HEK293 (cell line): ENCODE data around the gene NINJ2.
A peak's percentile ranks its signal among the peaks of the same experiment; 100 is the strongest.

Source experiments
- FEZF1 ChIP-seq: fragments of 450-650 bp; formaldehyde crosslinking; IDR thresholded peaks from 2 replicates; pipeline ENCODE4 v1.5.1; 2016; ENCODE audit warnings: missing biosample characterization, missing genetic modification characterization
- GLIS1 ChIP-seq: fragments of 450-650 bp; formaldehyde crosslinking; IDR thresholded peaks from 2 replicates; pipeline ENCODE4 v1.5.1; 2016; ENCODE audit warnings: missing biosample characterization, missing genetic modification characterization
- GLIS2 ChIP-seq: fragments of 450-650 bp; formaldehyde crosslinking; IDR thresholded peaks from 2 replicates; pipeline ENCODE4 v1.5.1; 2016; ENCODE audit warnings: missing biosample characterization, missing genetic modification characterization
- KLF17 ChIP-seq: fragments of 450-650 bp; formaldehyde crosslinking; IDR thresholded peaks from 2 replicates; pipeline ENCODE4 v1.5.1; 2016; ENCODE audit warnings: missing biosample characterization, missing genetic modification characterization
- MZF1 ChIP-seq: fragments of 450-650 bp; formaldehyde crosslinking; IDR thresholded peaks from 2 replicates; pipeline ENCODE4 v1.5.1; 2017; ENCODE audit warnings: missing biosample characterization, missing genetic modification characterization, borderline replicate concordance
- PRDM6 ChIP-seq: fragments of 450-650 bp; formaldehyde crosslinking; IDR thresholded peaks from 2 replicates; pipeline ENCODE4 v1.5.1; 2017; ENCODE audit warnings: missing biosample characterization, missing genetic modification characterization
- REST ChIP-seq: fragments of 450-650 bp; formaldehyde crosslinking; IDR thresholded peaks from 2 replicates; pipeline ENCODE4 v1.5.1; 2016; ENCODE audit warnings: missing biosample characterization, missing genetic modification characterization
- SP3 ChIP-seq: fragments of 450-650 bp; formaldehyde crosslinking; IDR thresholded peaks from 2 replicates; pipeline ENCODE4 v1.5.1; 2016; ENCODE audit warnings: missing biosample characterization, missing genetic modification characterization
- SP7 ChIP-seq: fragments of 450-650 bp; formaldehyde crosslinking; IDR thresholded peaks from 2 replicates; pipeline ENCODE4 v1.5.1; 2016; ENCODE audit warnings: missing biosample characterization, missing genetic modification characterization
- ZBTB26 ChIP-seq: fragments of 450-650 bp; formaldehyde crosslinking; optimal IDR thresholded peaks from 2 replicates; pipeline ENCODE3; 2016; ENCODE audit warnings: missing biosample characterization, mild to moderate bottlenecking, missing genetic modification characterization
- ZBTB8A ChIP-seq: fragments of 450-650 bp; formaldehyde crosslinking; IDR thresholded peaks from 2 replicates; pipeline ENCODE4 v1.5.1; 2016; ENCODE audit warnings: missing biosample characterization, missing genetic modification characterization
- ZFHX2 ChIP-seq: fragments of 450-650 bp; formaldehyde crosslinking; conservative IDR thresholded peaks from 2 replicates; pipeline ENCODE4 v1.5.1; 2016; ENCODE audit warnings: missing biosample characterization, missing genetic modification characterization
- ZNF341 ChIP-seq: fragments of 450-650 bp; formaldehyde crosslinking; IDR thresholded peaks from 2 replicates; pipeline ENCODE4; 2016; ENCODE audit warnings: low read depth, missing biosample characterization, missing genetic modification characterization
- ZNF362 ChIP-seq: fragments of 450-650 bp; formaldehyde crosslinking; IDR thresholded peaks from 2 replicates; pipeline ENCODE4 v1.5.1; 2016; ENCODE audit warnings: missing biosample characterization, missing genetic modification characterization
- ZNF366 ChIP-seq: fragments of 450-650 bp; formaldehyde crosslinking; conservative IDR thresholded peaks from 2 replicates; pipeline ENCODE4 v1.5.1; 2016; ENCODE audit warnings: missing biosample characterization, missing genetic modification characterization
- ZNF544 ChIP-seq: fragments of 450-650 bp; formaldehyde crosslinking; IDR thresholded peaks from 2 replicates; pipeline ENCODE4 v1.5.0; 2017; ENCODE audit warnings: missing biosample characterization, missing genetic modification characterization
- ZNF561 ChIP-seq: fragments of 450-650 bp; IDR thresholded peaks from 2 replicates; pipeline ENCODE4 v1.5.1; 2018; ENCODE audit warnings: missing biosample characterization, missing genetic modification characterization, borderline replicate concordance
- ZNF621 ChIP-seq: fragments of 450-650 bp; formaldehyde crosslinking; IDR thresholded peaks from 2 replicates; pipeline ENCODE4 v1.5.1; 2017; ENCODE audit warnings: missing biosample characterization, missing genetic modification characterization
- ZNF701 ChIP-seq: fragments of 450-650 bp; formaldehyde crosslinking; IDR thresholded peaks from 2 replicates; pipeline ENCODE4 v1.5.1; 2016; ENCODE audit warnings: missing biosample characterization, missing genetic modification characterization
- ZNF777 ChIP-seq: fragments of 450-650 bp; formaldehyde crosslinking; IDR thresholded peaks from 2 replicates; pipeline ENCODE4 v1.5.1; 2017; ENCODE audit warnings: missing biosample characterization, missing genetic modification characterization, borderline replicate concordance
- TF ChIP-seq, protein P1 (sequence below): fragments of 450-650 bp; formaldehyde crosslinking; conservative IDR thresholded peaks from 2 replicates; pipeline ENCODE4 v1.5.1; 2016; ENCODE audit warnings: low read depth, missing biosample characterization, missing genetic modification characterization
- TF ChIP-seq, protein P2 (sequence below): fragments of 450-650 bp; formaldehyde crosslinking; IDR thresholded peaks from 2 replicates; pipeline ENCODE4 v1.5.1; 2016; ENCODE audit warnings: missing biosample characterization, missing genetic modification characterization
- TF ChIP-seq, protein P3 (sequence below): fragments of 450-650 bp; formaldehyde crosslinking; IDR thresholded peaks from 2 replicates; pipeline ENCODE4 v1.5.1; 2017; ENCODE audit warnings: missing biosample characterization, missing genetic modification characterization

NINJ2 gene

GRCh38 chr12:694734-695503 is 31.7 kb upstream of the NINJ2 start (continued):
- TF ChIP-seq ZNF561 (no peak), SP3 (tag by site-specific recombination) (no peak), REST (tag by site-specific recombination) (no peak), ZNF777 (tag by site-specific recombination) (no peak), ZBTB26 (tag by site-specific recombination) (peak; percentile 29), MZF1 (tag by site-specific recombination) (no peak), ZNF362 (tag by site-specific recombination) (no peak), ZFHX2 (tag by site-specific recombination) (no peak), ZBTB8A (tag by site-specific recombination) (no peak), ZNF621 (tag by site-specific recombination) (no peak), FEZF1 (tag by site-specific recombination) (peak; percentile 56; the same call in 1 of the 2 replicates), ZNF341 (tag by site-specific recombination) (no peak), GLIS2 (no peak), ZNF701 (no peak), ZNF544 (tag by site-specific recombination) (no peak), SP7 (tag by site-specific recombination) (no peak), KLF17 (tag by site-specific recombination) (no peak), ZNF366 (tag by site-specific recombination) (no peak), PRDM6 (no peak), GLIS1 (peak; percentile 68)
- TF ChIP-seq, protein P1, sequence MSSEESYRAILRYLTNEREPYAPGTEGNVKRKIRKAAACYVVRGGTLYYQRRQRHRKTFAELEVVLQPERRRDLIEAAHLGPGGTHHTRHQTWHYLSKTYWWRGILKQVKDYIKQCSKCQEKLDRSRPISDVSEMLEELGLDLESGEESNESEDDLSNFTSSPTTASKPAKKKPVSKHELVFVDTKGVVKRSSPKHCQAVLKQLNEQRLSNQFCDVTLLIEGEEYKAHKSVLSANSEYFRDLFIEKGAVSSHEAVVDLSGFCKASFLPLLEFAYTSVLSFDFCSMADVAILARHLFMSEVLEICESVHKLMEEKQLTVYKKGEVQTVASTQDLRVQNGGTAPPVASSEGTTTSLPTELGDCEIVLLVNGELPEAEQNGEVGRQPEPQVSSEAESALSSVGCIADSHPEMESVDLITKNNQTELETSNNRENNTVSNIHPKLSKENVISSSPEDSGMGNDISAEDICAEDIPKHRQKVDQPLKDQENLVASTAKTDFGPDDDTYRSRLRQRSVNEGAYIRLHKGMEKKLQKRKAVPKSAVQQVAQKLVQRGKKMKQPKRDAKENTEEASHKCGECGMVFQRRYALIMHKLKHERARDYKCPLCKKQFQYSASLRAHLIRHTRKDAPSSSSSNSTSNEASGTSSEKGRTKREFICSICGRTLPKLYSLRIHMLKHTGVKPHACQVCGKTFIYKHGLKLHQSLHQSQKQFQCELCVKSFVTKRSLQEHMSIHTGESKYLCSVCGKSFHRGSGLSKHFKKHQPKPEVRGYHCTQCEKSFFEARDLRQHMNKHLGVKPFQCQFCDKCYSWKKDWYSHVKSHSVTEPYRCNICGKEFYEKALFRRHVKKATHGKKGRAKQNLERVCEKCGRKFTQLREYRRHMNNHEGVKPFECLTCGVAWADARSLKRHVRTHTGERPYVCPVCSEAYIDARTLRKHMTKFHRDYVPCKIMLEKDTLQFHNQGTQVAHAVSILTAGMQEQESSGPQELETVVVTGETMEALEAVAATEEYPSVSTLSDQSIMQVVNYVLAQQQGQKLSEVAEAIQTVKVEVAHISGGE (tag by site-specific recombination), result no peak
- TF ChIP-seq, protein P2, sequence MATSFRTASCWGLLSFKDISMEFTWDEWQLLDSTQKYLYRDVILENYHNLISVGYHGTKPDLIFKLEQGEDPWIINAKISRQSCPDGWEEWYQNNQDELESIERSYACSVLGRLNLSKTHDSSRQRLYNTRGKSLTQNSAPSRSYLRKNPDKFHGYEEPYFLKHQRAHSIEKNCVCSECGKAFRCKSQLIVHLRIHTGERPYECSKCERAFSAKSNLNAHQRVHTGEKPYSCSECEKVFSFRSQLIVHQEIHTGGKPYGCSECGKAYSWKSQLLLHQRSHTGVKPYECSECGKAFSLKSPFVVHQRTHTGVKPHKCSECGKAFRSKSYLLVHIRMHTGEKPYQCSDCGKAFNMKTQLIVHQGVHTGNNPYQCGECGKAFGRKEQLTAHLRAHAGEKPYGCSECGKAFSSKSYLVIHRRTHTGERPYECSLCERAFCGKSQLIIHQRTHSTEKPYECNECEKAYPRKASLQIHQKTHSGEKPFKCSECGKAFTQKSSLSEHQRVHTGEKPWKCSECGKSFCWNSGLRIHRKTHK (tag by site-specific recombination), result no peak
- TF ChIP-seq, protein P3, sequence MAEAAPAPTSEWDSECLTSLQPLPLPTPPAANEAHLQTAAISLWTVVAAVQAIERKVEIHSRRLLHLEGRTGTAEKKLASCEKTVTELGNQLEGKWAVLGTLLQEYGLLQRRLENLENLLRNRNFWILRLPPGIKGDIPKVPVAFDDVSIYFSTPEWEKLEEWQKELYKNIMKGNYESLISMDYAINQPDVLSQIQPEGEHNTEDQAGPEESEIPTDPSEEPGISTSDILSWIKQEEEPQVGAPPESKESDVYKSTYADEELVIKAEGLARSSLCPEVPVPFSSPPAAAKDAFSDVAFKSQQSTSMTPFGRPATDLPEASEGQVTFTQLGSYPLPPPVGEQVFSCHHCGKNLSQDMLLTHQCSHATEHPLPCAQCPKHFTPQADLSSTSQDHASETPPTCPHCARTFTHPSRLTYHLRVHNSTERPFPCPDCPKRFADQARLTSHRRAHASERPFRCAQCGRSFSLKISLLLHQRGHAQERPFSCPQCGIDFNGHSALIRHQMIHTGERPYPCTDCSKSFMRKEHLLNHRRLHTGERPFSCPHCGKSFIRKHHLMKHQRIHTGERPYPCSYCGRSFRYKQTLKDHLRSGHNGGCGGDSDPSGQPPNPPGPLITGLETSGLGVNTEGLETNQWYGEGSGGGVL (tag by site-specific recombination), result no peak
